Ascending aorta (tissue), 2 donors: Measurements from ENCODE around the gene GGNBP2. TPM values are rescaled to one million over a fixed set of nuclear protein-coding genes. Genes with fewer than 3 reads are reported as not detected.

Experiments used
- DNase-seq, 2 donors: peaks; one replicate each; pipeline ENCODE4 v3.0.0-alpha.2; 2019; ENCODE audit warnings: low spot score in 2 of 2
- H3K27ac ChIP-seq, 2 donors: fragments of 200-600 bp; sonication (generic); one replicate each; pipeline ENCODE4 v1.5.1; 2016 to 2017; ENCODE audit warnings: mild to moderate bottlenecking in 1 of 2
- H3K27me3 ChIP-seq: fragments of 200-600 bp; sonication (generic); one replicate; pipeline ENCODE4 v1.5.1; 2017
- H3K36me3 ChIP-seq, 2 donors: fragments of 200-600 bp; sonication (generic); one replicate each; pipeline ENCODE4 v1.5.1; 2016
- H3K4me1 ChIP-seq, 2 donors: fragments of 200-600 bp; sonication (generic); one replicate each; pipeline ENCODE4 v1.5.1; 2016 to 2017; ENCODE audit warnings: mild to moderate bottlenecking in 1 of 2
- H3K4me3 ChIP-seq, 2 donors: fragments of 200-600 bp; sonication (generic); one replicate each; pipeline ENCODE4 v1.5.1; 2016 to 2017; ENCODE audit warnings: mild to moderate bottlenecking in 1 of 2
- H3K9me3 ChIP-seq, 2 donors: fragments of 200-600 bp; sonication (generic); one replicate each; pipeline ENCODE4 v1.5.1; 2016
- intact Hi-C: fragments of 100-400 bp; cut with DNase I; formaldehyde crosslinking; loops from one replicate; pipeline ENCODE4 v1.15.1; 2023
- total RNA-seq: library from RNA; depleted of rRNA; stranded (reverse); fragments of >200 nt; gene quantifications from one replicate; pipeline ENCODE4 v1.1.0, GENCODE V29; 2016
- TF ChIP-seq, protein P1 (sequence below), 3 experiments: fragments of 200-600 bp in 2 of 3; fragments of 450-650 bp in 1 of 3; sonication (generic) in 2 of 3; IDR thresholded peaks; one replicate each; pipeline ENCODE4 v1.5.1; 2016 to 2019; ENCODE audit warnings: antibody characterized with exemption in 3 of 3, mild to moderate bottlenecking in 1 of 3, moderate library complexity in 1 of 3

GGNBP2 gene
- total RNA-seq, 1 donor from 2014 or later: 26.5 TPM

DNA sequence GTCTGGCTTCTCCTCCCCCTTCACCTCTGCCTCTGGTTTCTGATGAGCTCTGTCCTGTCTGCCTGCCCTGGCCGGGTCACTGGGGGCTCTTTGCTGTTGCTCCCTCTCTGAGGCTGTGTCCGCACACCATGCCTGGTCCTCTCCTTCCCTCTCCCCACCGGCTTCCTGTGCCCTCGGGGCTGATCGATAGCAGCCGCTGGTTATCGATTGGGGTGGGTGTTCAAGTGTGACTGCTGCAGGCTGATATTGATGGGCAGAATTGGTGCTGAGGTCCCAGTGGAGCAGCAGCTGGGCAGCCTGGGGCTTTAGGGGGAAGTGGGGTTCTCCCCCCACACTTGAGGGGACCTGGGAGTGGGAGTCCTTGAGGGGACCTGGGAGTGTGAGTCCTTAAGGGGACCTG is 73.1 kb downstream of the GGNBP2 start:
- Histone ChIP-seq H3K27me3 (no peaks in the 10 kb centered on the region), H3K4me3 (no peak overlapping the region), H3K9me3 (no peaks in the 10 kb centered on the region), H3K36me3 (no peaks in the 10 kb centered on the region), H3K27ac (no peak overlapping the region), H3K4me1 (no peaks in the 10 kb centered on the region)
- TF ChIP-seq, protein P1, sequence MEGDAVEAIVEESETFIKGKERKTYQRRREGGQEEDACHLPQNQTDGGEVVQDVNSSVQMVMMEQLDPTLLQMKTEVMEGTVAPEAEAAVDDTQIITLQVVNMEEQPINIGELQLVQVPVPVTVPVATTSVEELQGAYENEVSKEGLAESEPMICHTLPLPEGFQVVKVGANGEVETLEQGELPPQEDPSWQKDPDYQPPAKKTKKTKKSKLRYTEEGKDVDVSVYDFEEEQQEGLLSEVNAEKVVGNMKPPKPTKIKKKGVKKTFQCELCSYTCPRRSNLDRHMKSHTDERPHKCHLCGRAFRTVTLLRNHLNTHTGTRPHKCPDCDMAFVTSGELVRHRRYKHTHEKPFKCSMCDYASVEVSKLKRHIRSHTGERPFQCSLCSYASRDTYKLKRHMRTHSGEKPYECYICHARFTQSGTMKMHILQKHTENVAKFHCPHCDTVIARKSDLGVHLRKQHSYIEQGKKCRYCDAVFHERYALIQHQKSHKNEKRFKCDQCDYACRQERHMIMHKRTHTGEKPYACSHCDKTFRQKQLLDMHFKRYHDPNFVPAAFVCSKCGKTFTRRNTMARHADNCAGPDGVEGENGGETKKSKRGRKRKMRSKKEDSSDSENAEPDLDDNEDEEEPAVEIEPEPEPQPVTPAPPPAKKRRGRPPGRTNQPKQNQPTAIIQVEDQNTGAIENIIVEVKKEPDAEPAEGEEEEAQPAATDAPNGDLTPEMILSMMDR (IDR thresholded peaks at IDR 0.05): no peak
- DNase-seq: no peak
- intact Hi-C loops: no loop called here

DNA sequence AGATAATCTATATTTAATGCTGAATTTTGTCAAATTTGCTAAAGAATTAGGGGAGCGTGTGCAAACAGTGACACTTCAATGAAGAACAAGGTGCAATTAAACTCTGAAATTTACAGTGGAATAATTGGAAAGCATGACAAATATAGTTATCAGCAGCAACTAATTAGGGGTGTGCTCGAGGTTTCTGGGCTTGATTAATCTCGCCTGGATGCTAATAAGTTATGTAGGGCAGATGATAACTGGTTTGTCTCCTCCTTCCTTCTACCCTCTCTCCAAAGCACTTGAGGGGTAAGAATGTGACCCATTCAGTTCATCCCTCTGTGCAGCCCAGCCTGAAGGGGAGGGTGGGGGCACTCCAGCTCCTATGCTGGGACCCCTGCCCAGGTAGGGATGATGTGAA is 78.6 kb downstream of the GGNBP2 start:
- intact Hi-C loops: no loop called here
- H3K9me3 ChIP-seq: no peaks in the 10 kb centered on the region
- TF ChIP-seq, protein P1 (IDR thresholded peaks at IDR 0.05): no peak

DNA sequence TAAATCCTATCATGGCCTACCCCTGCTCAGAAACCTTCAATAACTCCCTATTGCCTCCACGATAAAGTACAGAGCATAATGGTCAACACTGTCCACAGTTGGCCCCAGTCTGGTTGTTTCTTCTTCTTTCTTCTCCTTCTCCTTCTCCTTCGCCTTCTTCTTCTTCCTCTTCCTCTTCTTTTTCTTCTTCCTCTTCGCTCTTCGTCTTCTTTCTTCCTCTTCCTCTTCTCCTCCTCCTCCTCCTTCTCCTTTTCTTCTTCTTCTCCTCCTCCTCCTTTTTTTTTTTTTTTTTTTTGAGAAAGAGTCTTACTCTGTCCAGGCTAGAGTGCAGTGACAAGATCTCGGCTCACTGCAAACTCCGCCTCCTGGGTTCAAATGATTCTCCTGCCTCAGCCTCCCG is 80.5 kb downstream of the GGNBP2 start:
- no peak overlapping the region for H3K27ac ChIP-seq
- no peaks in the 10 kb centered on the region for H3K9me3 ChIP-seq
- DNase-seq: no peak
- H3K27me3 ChIP-seq: no peaks in the 10 kb centered on the region
- no peak overlapping the region for H3K4me3 ChIP-seq
- no peaks in the 10 kb centered on the region for H3K36me3 ChIP-seq
- TF ChIP-seq, protein P1 (IDR thresholded peaks at IDR 0.05): no peak
- no peaks in the 10 kb centered on the region for H3K4me1 ChIP-seq
- intact Hi-C loops: loop anchor here (5.0 kb wide), 1 partner anchor 617 kb away; no protein-coding TSS in a partner anchor

More for the DNA sequence above, 78.6 kb downstream of the GGNBP2 start:
- H3K27ac ChIP-seq: no peak overlapping the region
- no peak for DNase-seq
- H3K27me3 ChIP-seq: no peaks in the 10 kb centered on the region
- H3K4me1 ChIP-seq: no peaks in the 10 kb centered on the region
- H3K36me3 ChIP-seq: no peaks in the 10 kb centered on the region
- no peak overlapping the region for H3K4me3 ChIP-seq

DNA sequence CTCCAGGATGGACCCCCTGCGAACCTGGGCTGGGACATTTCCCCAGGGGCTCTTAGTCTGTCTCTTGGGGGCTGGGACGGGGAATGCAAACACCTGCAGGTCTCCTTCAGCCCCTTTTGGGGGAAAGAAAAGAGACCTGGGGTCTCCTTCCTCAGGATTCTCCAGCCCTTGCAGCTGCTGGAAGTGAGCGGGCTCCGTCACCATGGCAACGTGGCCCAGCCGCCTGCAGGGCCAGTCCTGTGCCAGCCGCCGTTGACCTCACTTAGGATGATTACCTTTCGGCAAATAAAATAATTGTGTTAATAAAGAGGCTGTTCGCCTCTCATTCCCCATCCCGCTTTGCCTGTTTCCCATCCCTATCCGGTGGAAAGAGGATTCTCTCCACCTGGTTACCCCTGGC is 82.4 kb downstream of the GGNBP2 start:
- H3K27ac ChIP-seq: no peak overlapping the region
- no peaks in the 10 kb centered on the region for H3K27me3 ChIP-seq
- no peaks in the 10 kb centered on the region for H3K4me1 ChIP-seq
- no peaks in the 10 kb centered on the region for H3K9me3 ChIP-seq
- no peaks in the 10 kb centered on the region for H3K36me3 ChIP-seq
- intact Hi-C loops: loop anchor here (5.0 kb wide), 1 partner anchor 615 kb away; no protein-coding TSS in a partner anchor
- no peak overlapping the region for H3K4me3 ChIP-seq
- TF ChIP-seq, protein P1 (IDR thresholded peaks at IDR 0.05): no peak
- no peak for DNase-seq

DNA sequence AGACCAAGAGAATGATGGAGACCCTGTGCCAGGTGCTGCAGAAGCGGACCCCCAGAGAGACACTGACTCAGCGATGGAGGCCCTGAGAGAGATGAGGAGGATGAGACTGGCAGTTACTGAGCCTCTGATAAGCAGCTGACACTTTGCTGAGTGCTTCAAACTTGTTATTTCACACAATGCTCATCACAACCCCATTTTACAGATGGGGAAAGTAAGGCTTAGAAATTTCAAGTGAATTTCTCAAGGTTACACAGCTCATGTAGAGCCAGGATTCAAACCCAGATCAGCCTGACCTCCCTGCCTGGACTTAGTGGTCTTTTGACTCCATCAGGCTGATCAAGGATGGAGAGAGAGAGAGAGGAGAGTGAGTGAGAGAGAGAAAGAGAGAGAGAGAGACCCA is 83.9 kb downstream of the GGNBP2 start:
- no peak for DNase-seq
- intact Hi-C loops: loop anchor here (5.0 kb wide), 1 partner anchor 614 kb away; no protein-coding TSS in a partner anchor
- TF ChIP-seq, protein P1 (IDR thresholded peaks at IDR 0.05): no peak
- Histone ChIP-seq H3K4me1 (no peaks in the 10 kb centered on the region), H3K27ac (no peak overlapping the region), H3K4me3 (no peak overlapping the region), H3K27me3 (no peaks in the 10 kb centered on the region), H3K9me3 (no peaks in the 10 kb centered on the region), H3K36me3 (no peaks in the 10 kb centered on the region)
